GM10266 (cell line): Measurements from ENCODE around the gene NCOA3.

Experiments
- DNase-seq: peaks from one replicate; pipeline ENCODE4 v3.0.0; 2012; ENCODE audit errors: extremely low spot score
- TF ChIP-seq, protein P1 (sequence below): IDR thresholded peaks from 2 replicates; pipeline ENCODE4 v1.5.1; 2012; ENCODE audit warnings: mild to moderate bottlenecking, low read depth; ENCODE audit not compliant: control insufficient read depth, insufficient read depth; ENCODE audit errors: missing control alignments

NCOA3 gene

DNA sequence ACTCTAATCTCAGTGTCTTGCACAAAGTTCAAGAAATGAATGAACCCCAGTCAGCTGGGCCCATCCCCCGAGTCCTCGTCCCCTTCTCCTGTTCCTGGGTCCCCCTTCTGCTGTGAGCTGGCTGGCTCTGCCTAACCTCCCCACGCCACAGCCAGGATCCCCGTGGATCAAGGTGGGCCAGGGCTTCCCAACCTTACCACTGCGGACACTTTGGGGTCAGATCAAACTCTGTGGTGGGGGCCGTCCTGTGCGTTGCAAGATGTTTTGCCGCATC lies 167.4 kb downstream of the NCOA3 start:
- DNase-seq: no peak
- TF ChIP-seq, protein P1, sequence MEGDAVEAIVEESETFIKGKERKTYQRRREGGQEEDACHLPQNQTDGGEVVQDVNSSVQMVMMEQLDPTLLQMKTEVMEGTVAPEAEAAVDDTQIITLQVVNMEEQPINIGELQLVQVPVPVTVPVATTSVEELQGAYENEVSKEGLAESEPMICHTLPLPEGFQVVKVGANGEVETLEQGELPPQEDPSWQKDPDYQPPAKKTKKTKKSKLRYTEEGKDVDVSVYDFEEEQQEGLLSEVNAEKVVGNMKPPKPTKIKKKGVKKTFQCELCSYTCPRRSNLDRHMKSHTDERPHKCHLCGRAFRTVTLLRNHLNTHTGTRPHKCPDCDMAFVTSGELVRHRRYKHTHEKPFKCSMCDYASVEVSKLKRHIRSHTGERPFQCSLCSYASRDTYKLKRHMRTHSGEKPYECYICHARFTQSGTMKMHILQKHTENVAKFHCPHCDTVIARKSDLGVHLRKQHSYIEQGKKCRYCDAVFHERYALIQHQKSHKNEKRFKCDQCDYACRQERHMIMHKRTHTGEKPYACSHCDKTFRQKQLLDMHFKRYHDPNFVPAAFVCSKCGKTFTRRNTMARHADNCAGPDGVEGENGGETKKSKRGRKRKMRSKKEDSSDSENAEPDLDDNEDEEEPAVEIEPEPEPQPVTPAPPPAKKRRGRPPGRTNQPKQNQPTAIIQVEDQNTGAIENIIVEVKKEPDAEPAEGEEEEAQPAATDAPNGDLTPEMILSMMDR: no peak

GRCh38 chr20:47669489-47669888 lies 167.8 kb downstream of the NCOA3 start:
- TF ChIP-seq, protein P1: no peak
- no peak for DNase-seq

DNA sequence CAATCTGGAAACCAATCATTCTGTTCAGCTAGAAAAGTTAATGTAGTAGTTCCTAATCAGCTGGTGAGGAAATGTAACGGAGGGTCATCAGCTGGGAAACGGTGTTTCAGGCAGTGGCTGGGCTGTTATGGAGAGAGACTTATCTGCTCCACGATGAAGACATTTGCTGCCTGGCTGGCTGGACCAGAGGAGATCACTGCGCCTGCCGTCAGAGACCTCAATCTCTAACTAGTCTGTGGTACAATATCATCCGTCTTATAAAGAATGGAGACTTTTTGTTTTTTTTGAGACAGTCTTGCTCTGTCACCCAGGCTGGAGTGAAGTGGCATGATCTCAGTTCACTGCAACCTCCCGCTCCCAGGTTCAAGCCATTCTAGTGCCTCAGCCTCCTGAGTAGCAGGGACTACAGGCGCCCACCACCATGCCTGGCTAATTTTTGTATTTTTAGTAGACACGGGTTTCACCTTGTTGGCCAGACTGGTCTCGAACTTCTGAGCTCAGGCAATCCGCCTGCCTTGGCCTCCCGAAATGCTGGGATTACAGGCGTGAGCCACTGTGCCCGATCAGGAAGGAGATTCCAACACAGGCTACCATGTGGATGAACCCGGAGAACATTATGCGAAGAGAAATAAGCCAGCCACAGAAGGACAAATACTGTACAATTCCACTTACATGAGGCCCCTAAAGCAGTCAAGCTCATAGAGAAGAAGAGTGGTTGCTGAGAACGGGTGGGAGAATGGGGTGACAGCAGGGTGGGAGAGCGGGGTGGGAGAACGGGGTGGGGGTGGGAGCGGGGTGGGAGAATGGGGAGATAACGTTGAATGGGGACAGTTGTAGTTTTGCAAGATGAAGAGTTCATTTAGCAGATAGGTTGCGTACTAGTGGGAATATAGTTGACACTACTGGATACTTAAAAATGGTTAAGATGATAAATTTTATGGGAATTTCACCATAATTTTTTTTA lies 168.5 kb downstream of the NCOA3 start:
- DNase-seq: no peak
- TF ChIP-seq, protein P1: no peak

DNA sequence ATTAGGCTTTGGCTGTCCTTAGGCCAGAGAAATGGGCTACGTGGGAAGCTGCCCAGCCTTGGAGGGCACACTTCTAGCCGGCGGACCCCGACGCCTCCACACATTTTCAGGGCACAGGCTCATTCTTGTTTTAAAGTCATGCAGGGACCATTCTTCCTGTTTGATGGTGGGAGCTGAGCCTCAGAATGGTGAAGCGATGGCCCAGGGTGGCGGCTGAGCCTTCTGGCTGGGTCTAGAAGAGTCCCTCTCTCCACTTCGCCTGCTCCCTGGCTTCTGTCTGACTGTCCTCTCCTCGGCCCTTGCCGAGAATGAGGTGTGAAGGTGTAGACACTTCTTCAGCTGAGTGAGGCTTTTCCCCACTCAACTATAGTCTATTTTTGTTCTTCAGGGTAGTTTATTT lies 169.2 kb downstream of the NCOA3 start:
- DNase-seq: no peak
- TF ChIP-seq, protein P1: no peak

DNA sequence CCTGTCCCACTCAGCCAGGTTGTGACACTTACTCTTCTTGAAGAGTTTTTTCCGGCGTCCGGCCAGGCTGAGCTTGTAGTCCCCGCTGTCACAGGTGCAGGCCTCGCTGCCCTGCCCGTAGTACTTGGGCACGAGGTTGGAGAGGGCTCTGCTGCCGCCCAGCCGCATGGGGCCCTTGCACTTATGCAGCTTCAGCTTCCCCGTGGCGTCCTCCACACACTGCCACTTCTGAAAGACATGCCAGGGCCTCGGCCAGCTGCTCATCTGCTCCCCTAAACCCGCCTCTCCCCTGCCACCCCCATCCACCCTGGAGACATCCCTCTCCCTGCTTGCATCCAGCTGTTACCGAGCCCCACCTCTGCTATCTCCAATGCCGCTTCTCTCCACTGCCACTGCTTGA lies 170.5 kb downstream of the NCOA3 start:
- TF ChIP-seq, protein P1: no peak
- no peak for DNase-seq

DNA sequence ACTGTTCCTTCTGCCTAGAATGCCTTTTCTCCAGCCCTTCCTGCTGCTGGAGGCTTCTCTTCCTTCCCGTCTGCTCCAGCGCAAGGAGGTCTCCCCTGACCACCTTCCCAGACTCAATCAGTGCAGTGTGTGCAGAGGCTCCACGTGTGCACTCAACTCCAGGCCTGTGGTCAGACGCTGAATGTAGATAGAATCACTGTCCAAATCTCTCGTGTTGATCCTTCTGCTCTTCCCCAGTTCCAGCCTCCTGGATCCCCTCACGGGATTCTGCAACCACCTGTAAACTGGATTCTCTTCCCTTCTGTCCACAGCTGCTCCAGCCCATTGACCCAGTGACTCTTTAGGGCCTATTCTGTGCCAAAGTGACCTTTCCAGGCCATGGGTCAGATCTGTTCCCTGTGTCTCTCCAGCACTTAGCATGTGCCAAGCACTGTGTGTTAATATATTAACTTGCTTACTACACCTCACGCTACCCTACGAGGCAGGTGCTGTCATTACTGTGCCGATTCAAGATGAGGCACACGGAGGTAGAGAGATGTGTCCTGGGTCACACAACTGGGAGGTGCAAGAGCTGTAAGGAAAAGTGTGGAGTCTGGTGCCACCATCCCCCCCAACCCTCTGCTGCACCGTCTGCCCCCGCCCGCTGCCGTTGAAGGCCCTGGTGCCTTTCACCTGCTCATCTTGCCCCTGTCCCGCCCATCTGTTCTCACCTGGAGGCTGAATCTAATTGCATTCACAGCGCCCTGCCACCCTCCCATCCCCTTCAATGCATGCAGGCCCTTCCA lies 171.4 kb downstream of the NCOA3 start:
- TF ChIP-seq, protein P1: no peak
- no peak for DNase-seq

DNA sequence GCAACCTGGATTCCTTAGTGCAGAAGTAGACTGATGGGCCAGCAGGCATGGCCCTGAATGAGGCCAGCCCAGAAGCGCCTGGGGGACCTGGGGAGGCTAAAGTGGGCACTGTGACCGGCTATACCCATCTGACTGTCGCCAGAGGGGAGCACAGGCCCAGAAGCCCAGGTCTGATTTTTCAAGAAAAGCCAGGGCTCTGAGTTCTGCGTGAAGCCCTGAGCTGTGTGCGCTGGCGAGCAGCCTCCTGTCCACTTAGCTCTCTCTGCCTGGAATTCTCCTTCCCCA lies 171.9 kb downstream of the NCOA3 start:
- DNase-seq: no peak
- TF ChIP-seq, protein P1: no peak
